GM18520 (cell line): ENCODE data around the gene EXOC4.

Experiments
- ATAC-seq: cut with Tn5 transposase; IDR thresholded peaks from one replicate; pipeline ENCODE4 v1.9.1; 2021; ENCODE audit not compliant: unreplicated experiment

Gene EXOC4

DNA sequence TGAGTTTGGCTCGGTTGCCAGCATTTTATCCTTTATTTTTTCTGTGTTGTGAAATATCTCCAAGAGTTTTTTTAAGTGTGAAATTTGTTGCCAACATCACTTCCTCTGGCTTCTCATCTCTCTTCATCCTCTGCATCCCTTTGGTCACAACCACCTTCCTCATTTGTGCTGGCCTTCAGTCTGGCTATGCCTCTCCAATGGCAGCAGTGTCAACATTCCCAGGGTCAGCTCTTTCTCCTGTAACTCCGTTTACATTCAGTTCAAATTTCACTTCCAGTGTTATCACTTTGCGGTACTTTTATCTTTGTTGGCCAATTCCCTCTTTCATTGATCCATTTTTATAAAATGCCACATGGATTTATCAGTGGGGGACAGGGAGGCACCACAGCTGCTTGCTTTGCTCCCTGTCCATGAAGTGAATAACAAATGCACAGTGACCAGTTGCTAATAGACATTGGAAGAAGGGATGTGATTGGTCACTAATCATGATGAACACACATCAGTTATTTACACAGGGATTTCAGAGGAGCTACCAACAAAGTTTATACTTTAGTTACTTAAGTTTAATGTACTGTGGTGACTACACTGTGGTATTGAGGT, 562.8 kb downstream of the EXOC4 start:
- ATAC-seq: no peak

DNA sequence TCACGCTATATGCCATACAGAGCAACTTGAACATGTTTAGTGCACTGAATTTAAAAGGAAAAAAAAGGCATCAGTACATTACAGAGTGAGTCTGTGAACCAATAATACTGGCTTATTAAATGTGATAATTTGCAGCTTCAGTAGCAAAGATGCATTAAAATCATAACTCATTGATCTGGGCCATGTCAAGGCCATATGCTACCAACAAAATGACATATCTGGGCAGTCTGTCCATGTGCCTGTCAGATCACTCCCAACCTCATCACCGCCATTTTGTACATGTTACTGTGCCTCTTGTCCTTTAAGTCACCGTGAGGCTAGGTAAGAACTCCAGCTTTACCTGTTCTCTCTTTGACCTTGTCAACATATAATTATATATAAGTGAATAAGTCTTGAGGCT, 566.8 kb downstream of the EXOC4 start:
- no peak for ATAC-seq

DNA sequence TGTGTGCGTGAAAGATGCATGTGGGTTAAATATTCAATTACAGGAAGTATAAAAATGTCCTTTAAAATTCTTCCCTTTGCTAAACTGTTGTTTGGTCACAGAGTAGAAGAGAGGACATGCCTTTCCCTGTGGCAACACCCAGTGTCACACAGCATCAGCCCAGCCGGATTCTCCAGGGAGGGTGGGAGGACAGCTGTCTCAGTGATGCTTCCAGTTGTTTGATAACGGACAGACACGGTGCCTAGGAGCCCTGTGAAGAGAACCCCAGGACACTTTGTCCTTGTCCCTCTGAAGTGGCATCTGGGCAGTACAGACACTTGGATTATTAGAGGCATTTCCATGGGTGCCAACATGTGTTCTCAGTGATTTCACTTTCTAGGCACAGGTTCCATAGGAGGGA, 567.7 kb downstream of the EXOC4 start:
- no peak for ATAC-seq

DNA sequence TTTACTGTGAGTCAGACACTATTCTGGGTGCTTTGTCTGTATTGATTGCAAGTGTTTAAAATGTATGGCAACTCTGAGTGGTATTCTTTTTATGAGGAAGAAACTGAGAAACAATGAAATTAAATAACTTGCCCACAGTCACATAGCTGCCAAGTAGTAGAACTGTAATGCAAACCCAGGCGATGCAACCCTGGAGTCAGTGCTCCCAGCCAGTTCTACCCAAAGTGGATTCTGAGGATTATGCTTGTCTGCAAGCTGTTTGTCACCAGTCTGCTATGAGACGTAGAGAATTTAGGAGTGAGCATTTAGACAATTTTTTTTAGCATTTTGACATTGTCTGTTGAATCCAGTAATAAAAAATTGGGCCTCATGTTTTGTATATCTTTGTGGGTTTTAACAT, 568.3 kb downstream of the EXOC4 start:
- no peak for ATAC-seq

DNA sequence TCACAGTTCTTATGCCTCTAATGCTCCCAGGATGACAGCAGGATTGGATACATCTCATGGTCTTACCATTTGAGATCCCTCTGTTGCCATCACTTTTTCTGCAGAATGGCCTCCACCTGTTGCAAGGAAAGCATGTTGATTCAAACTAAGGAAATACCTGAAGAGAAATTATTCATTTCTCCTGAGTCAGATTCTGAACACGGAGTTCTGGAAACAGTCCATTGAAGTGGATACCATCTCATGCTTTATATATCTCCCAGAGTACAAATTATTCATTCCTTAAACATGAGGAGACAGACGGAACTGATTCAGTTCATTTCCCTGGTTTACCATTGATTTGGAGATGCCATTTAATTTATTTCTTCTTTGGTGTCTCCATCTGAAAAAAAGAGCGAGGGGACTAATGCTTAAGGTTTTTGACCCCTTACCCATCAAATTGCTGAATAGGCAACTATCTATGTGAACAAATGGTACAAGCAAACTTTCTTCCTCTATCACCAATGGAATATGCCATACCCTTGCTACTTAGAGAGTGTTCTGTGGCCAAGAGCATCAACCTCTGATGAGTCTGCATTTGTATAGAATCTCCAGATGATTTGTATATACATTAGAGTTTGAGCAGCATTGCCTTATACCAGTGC, 569.2 kb downstream of the EXOC4 start:
- ATAC-seq: no peak

DNA sequence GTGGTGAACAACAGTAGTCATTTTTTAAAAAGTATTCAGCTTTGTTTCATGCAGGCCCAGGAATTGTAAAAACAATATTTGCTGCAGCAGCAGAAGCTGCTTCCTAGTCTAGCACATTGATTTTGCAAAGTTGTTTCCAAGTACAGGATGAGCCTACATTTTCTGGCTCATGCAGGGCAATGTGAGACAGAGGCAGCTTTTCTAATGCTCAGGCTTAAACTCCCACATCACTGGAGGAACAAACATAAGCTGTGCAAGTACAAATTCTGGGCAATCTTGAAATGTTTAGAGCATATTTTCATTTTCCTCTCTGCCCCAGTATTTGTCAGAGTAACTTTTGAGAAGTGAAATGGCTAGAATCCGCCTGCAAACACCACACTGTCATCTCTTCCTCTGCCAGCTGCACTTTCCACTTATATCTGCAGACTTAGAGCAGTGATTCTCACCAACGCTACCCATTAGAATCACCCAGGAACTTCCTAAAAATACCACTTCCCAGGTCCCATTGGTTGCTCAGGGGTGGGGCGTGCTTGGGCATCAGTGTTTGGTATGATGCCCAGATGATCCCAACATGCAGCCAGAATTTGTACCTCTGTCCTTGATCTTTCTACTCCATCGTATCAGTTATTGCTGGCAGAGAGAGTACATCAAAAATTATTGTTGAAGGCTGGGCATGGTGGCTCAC, 570.1 kb downstream of the EXOC4 start:
- ATAC-seq: no peak

DNA sequence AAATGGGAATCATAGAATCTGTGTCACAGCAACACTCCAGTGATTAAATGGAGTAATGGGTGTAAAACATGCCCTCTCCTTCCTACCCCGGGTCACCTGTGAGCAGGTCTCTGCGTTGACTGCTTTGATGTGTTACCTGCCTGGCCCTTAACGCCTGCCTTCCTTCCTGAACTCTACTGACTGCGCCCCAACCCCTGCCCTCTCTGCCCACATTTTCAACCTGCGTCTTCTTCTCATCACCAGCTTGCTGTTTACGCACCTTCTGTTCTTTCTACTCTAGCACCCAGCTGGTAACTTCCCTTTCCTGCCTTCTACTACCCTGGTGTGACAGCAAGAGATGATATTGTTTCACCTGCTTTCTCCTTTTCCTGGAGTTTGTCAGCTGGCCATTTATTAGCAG, 571.3 kb downstream of the EXOC4 start:
- no peak for ATAC-seq

DNA sequence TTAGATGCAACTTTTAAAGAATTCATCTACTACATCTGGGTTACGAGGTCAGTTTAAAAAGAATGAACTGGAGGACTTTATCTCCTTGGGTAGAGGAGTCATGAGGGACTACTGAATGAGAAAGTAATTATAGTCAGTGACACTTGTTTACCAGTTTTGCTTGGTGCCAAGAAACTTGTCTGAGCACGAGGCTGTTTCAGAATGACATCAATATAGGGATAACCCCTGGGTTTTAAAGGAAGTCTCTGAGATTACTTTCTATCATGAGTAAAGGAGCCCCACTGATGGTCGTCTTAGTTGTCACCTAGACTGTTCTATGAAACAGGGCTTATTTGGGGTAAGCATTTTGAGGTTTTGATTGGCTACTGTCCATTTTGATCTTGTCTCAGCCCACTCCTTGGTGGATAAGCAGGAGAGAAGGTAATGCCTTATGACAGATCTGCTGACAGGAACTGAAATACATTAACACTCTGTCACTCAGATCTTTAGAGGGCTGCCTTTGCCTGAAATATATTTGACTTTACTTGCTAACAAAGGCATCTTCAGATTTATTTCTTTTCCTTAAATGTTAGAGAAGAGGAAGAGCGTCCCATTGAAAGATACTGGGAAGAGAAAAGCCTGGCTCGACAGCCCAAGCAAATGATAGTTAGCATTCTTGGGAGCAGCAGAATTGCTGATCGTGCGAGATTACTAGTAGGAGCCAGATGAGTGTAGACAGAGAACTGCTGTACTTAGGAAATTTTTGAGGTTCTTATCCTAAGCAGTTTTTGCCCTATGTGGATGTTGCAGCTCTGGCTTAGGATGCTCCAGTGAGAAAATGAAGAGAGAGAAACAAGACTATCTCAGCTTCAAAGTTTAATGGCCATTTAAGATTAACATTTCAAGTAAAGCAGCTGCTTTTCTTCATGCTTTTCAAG, 575.1 kb downstream of the EXOC4 start:
- peak; percentile 79 for ATAC-seq

DNA sequence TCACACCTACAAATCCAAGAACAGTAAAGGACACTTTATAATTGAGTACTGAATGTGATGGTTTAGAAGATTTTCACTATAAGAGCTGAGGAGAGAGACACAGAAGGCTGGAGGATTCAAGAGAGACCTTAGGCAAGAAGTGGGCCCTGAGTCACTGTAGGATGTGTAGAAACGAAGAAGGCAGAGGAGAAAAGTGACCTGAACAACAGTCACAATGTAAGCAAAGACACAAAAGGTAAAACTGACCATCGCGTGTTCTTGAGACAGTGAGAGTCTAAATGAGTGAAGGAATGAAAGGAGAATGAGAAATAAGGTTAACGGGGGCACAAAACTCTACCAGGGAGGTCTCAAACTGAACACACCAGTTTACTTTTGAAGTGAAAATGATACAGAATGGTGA, 576.0 kb downstream of the EXOC4 start:
- no peak for ATAC-seq

DNA sequence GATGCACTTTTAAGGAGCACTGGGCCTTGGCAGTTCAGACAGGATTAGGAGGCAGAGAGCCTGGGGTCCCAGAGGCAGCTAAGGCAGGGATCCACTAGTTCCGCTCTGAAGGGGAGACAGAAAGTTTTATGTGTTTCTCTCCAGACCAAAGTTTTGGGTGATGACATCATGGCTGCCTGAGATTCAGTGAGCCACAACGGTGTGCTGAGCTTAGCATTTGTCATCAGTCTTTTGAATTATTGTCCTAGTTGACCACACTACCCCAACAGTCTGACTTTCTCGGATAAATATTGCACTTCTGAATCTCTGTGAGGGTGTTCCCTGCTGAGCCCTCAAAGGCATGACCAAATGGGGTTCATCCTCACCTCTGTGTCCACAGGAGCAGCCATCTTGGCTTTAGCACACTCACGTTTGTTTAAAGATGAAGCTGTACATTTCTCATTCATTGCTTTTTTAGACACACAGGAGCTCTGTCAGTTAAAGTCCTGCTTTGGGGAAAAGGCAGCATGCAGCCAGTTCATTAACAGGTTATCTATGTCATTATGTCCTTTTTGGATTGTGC, 576.5 kb downstream of the EXOC4 start:
- no peak for ATAC-seq

DNA sequence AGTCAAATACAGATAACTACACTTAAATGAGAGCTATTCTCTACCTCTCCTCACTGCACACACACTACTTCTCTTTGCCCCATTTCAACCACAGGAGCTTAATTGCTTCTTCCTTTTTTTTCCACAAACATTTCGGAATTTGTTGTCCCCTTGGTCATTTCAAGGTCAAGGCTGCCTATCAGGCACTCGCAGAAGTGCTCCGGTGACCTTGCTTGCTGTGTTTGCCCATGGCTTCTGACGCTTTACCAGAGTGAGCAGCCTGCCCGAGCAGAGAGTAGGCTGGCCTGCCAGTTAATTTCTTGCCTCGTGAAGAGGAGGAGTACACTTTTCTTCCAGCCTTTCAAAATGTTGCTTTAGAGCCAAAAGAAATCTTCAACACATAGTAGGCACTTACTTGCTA, 577.2 kb downstream of the EXOC4 start:
- ATAC-seq: no peak

DNA sequence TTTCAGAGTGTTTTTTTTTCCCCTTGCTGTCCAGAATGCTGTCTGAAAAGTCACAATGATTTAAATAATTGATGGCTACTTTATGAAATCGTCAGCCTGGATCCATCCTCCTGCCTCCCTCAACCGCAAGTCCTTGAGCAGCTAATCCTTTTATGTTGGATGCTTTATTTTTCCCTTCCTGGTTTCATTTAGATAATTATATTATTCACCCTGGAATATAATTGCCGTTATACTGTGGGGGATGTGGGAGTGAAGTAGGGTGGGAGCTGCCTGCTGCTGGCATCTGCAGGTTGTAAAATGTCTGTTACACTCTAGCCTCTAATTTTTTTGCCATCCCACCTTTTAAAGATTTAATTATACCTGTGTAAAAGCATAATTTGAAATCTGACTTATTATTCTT, 583.8 kb downstream of the EXOC4 start:
- ATAC-seq: no peak

DNA sequence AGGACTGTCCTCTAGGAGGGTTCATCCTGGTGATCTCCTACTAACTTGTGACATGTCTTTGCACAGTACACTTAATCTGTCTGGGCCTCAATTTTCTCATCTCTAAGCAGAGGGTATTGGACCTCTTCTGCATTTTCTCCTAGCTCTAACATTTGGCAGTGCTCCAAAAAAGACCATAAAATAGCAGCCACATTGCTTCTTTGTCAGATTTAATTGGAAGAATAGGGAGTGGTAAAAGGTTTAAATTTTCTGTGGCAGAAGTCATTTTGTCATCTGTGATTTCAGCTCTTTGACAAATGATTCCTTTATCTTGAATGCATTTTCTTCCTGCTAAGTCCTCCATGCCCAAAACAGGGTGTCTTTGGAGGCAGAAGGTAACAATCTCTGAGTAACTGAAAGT, 584.3 kb downstream of the EXOC4 start:
- no peak for ATAC-seq

DNA sequence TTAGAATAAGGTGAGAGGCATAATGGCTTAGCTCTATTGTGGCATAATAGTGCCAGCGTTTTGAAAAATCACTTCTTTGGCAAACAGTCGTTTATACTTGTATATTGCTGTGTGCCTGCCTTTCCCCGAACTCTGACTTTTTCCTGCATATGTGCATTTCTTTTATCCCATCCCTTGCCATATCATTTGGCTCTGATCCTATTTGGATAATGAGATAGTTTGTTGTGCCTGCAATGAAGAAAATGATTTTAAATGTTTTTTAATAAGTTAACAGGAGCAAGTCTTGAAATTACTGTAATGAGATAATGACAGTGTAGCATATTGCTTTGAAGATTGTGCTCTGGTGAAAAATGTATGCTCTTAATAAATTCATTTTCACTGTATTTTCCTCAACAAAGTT, 586.2 kb downstream of the EXOC4 start:
- ATAC-seq: no peak

DNA sequence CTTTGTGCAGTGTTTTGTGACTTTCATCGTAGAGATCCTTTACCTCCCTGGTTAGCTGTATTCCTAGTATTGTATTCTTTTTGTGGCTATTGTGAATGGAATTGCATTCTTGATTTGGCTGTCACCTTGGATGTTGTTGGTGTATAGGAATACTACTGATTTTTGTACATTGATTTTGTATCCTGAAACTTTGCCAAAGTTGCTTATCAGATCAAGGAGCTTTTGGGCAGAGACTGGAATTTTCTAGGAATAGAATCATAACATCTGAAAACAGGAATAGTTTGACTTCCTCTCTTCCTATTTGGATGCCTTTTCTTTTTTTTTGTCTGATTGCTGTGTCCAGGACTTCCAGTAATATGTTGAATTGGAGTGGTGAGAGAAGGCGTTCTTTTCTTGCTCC, 590.5 kb downstream of the EXOC4 start:
- ATAC-seq: no peak

DNA sequence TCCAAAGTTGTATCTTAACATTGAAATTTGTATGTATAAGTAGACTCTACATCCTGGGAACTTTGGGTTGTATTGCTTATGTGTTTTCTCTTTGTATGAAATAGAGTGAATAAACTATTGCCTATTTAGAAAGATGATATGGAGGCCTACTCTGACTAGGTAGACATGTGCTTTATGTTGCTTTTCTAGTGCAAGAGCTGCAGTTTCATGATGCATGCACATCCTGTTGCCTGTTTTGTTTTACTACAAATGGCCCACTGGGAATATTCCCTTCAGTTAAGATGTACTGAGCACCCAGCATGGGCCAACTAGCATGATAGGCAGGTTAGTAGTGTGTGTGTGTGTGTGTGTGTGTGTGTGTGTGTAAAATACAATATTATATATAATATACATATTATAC, 592.1 kb downstream of the EXOC4 start:
- no peak for ATAC-seq

DNA sequence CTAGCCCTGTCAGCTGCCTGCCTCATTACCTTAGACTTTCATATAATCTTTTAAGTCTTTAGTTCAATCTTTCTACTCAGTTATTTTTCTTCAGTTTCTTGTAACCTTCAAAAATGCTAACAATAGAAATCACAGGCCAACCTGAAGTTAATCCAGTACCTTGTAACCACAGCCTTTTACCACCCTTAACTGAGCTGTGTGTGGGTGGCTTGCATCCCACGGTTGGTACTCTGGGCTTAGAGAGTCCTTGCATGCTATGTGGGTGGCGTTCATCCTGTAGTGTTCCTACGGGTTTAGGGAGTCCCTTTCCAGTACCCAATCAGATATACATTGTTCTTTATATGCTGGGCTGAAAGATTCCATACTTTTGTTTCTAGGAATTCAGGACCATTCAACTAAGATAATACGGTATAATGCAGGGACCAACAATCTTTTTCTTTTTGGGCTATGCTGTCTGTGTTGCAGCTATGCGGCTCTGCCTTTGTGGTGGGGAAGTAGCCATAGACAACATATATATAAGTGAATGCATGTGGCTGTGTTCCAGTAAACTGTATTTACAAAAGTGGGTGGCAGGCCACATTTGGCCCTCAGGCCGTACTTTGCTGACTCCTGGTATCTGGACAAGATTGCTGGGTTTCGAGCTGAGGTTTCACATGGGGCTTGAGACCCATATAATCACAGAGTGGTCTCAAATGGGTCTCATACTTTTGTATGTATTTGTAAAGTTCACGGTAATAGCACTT, 593.5 kb downstream of the EXOC4 start:
- no peak for ATAC-seq

DNA sequence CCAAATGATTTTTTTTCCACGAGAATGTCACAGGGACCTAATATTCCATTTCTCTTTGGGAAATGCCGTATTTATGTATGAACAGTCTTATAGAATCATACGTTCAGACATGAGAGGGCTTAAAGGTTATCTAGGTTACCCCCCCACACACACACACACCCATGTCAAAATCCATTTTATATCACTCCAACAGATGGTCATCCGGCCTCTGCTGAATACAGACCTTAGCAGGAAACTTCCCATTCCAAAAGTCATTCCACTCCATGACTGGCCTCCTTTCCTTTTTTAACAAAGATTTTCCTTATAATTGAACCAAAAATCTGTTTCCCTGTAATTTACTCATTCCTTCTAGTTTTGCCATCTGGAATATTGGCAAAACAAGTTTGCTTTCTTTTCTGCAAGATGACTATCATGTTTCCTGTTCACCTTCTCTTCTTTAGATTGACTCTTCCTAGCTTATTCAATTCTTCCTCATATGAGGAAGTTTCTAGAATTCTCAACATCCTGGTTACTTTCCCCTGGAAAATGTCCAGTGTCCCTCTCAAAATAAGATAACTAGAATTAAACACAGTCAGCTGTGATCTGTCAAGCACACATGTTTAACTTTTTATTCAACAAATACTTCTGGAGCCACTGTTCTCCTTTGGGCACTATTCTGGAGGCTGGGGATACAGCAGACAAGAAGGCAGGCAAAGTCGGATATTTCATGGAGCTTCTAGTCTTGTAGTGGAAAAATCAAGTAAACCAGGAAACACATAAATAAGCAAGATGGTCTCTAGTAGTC, 597.8 kb downstream of the EXOC4 start:
- no peak for ATAC-seq

DNA sequence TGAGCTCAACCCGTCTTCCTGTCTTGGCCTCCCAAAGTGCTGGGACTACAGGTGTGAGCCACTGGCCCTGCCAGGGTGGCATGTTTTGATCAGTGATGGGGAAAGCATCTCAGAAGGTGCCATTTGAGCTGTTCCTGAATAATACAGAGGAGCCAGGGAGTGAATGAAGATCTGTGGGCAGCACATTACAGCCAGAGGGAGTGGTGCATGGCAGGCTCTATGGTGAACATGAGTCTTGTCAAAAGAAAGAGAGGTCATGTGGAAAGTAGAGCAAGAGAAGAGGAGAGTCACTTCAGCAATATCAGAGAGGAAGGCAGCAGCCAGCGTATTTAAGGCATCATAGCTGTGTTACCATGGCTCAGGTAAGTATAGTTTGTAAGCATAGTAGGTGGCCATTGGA, 598.5 kb downstream of the EXOC4 start:
- ATAC-seq: no peak
